HepG2 (cell line): ENCODE measurements around the gene NSMCE1. TPM values are rescaled to one million over a fixed set of nuclear protein-coding genes. Genes with fewer than 3 reads are reported as not detected.

Source experiments
- ARID4A ChIP-seq: sonication (generic); formaldehyde crosslinking; IDR thresholded peaks from 2 replicates; pipeline ENCODE4 v1.5.0; 2020; ENCODE audit warnings: mild to moderate bottlenecking, missing genetic modification reagents, borderline replicate concordance
- BCL6 ChIP-seq: IDR thresholded peaks from 2 replicates; pipeline ENCODE4 v1.6.1; 2016; ENCODE audit warnings: missing genetic modification reagents, missing compliant biosample characterization
- FOXP4 ChIP-seq: sonication (generic); formaldehyde crosslinking; IDR thresholded peaks from 2 replicates; pipeline ENCODE4 v1.4.0; 2020; ENCODE audit warnings: missing genetic modification reagents
- GATAD2A ChIP-seq: IDR thresholded peaks from 2 replicates; pipeline ENCODE4 v1.6.1; 2016
- GPN1 ChIP-seq: sonication (generic); formaldehyde crosslinking; IDR thresholded peaks from 2 replicates; pipeline ENCODE4 v1.5.1; 2020; ENCODE audit warnings: missing genetic modification reagents, borderline replicate concordance
- NFAT5 ChIP-seq: sonication (generic); formaldehyde crosslinking; IDR thresholded peaks from 2 replicates; pipeline ENCODE4 v1.4.0; 2020; ENCODE audit warnings: missing genetic modification reagents
- USF2 ChIP-seq, 2 experiments: sonication (generic) in 1 of 2; formaldehyde crosslinking in 1 of 2; IDR thresholded peaks; 2 replicates each; pipeline versions ENCODE4 v1.5.1 to v1.6.1; 2011 to 2020; ENCODE audit warnings: borderline replicate concordance in 1 of 2, low read depth in 1 of 2, low read length in 1 of 2, mild to moderate bottlenecking in 1 of 2, missing genetic modification reagents in 1 of 2, moderate library complexity in 1 of 2
- ZNF224 ChIP-seq: sonication (generic); formaldehyde crosslinking; IDR thresholded peaks from 2 replicates; pipeline ENCODE4 v1.5.0; 2020; ENCODE audit warnings: mild to moderate bottlenecking, missing genetic modification reagents
- ZNF431 ChIP-seq: sonication (generic); formaldehyde crosslinking; IDR thresholded peaks from 2 replicates; pipeline ENCODE4 v1.9.0; 2022; ENCODE audit warnings: missing genetic modification reagents, low read depth, mild to moderate bottlenecking, borderline replicate concordance
- ZNF530 ChIP-seq: sonication (generic); formaldehyde crosslinking; IDR thresholded peaks from 2 replicates; pipeline ENCODE4 v1.5.0; 2020; ENCODE audit warnings: low read depth, mild to moderate bottlenecking, missing genetic modification reagents
- ZNF564 ChIP-seq: sonication (generic); formaldehyde crosslinking; IDR thresholded peaks from 2 replicates; pipeline ENCODE4 v1.8.1; 2023; ENCODE audit warnings: mild to moderate bottlenecking, missing genetic modification reagents
- ZNF773 ChIP-seq: sonication (generic); formaldehyde crosslinking; IDR thresholded peaks from 2 replicates; pipeline ENCODE4 v1.4.0; 2020; ENCODE audit warnings: missing genetic modification reagents, borderline replicate concordance
- polyA plus RNA-seq, 8 experiments: library from polyadenylated mRNA; depleted of rRNA in 3 of 8; stranded (reverse) in 7 of 8; unstranded in 1 of 8; fragments of >200 nt; fragmentation: Illumina TruSeq in 4 of 8; extraction: Trizol in 4 of 8; gene quantifications; 2 replicates each; pipeline versions ENCODE4 v1.2.1 to v1.2.3, GENCODE V29; 2011 to 2016; ENCODE audit warnings: low read depth in 4 of 8, missing spikeins in 1 of 8, mixed read lengths in 1 of 8; ENCODE audit not compliant: insufficient read depth in 1 of 8
- total RNA-seq, 5 experiments: library from RNA; depleted of rRNA; stranded (reverse); fragments of >200 nt; fragmentation: Illumina TruSeq; extraction: Trizol; gene quantifications; 2 replicates each; pipeline ENCODE4 v1.2.3, GENCODE V29; 2016; ENCODE audit warnings: low read depth in 1 of 5

Gene NSMCE1
- total and polyA plus RNA-seq, 2 of the 13 experiments (the other 11 are each of a cell fraction or from before 2014, with no cell fraction given), result 42.7 to 52.9 TPM

GRCh38 chr16:27269300-27270150 lies 953 bp upstream of the NSMCE1 start (continued):
- TF ChIP-seq ARID4A (CRISPR knock-in tag), result peak; percentile 21; the same call in 1 of the 2 replicates
- no peak for TF ChIP-seq ZNF773
- no peak for TF ChIP-seq NFAT5
- peak; percentile 80 for TF ChIP-seq GATAD2A (CRISPR knock-in tag)
- no peak for TF ChIP-seq ZNF431 (CRISPR knock-in tag)
- peak; percentile 62; the same call in 1 of the 2 replicates for TF ChIP-seq FOXP4 (CRISPR knock-in tag)
- TF ChIP-seq USF2 (IDR thresholded peaks at IDR 0.05; ENCODE audit: low read depth, low read length), result no peak
- TF ChIP-seq USF2 (CRISPR knock-in tag; IDR thresholded peaks at IDR 0.05; ENCODE audit: borderline replicate concordance), result no peak
- TF ChIP-seq GPN1, result no peak
- no peak for TF ChIP-seq ZNF530 (CRISPR knock-in tag)
- no peak for TF ChIP-seq ZNF564
- TF ChIP-seq BCL6, result peak; percentile 82
- TF ChIP-seq ZNF224, result no peak
